SU-DHL-6 (cell line): ENCODE measurements around the gene CES4A.

Experiments used
- H2AFZ ChIP-seq: fragments of 200-600 bp; sonication (generic); 2 replicates; pipeline ENCODE4 v1.6.1; 2014; ENCODE audit warnings: low read depth, mild to moderate bottlenecking, moderate library complexity, mixed read lengths, antibody characterized with exemption, low read length; ENCODE audit not compliant: severe bottlenecking
- H3F3A ChIP-seq: fragments of 200-600 bp; shearing (Covaris generic); 2 replicates; pipeline ENCODE4 v1.6.0; 2016; ENCODE audit warnings: antibody characterized with exemption, mild to moderate bottlenecking; ENCODE audit not compliant: insufficient read depth
- H3K27ac ChIP-seq: fragments of 200-600 bp; sonication (generic); 2 replicates; pipeline ENCODE4 v1.5.1; 2016; ENCODE audit warnings: low read depth, mild to moderate bottlenecking, low read length, moderate library complexity, mixed read lengths
- H3K27me3 ChIP-seq: fragments of 200-600 bp; sonication (generic), shearing (Covaris generic); 2 replicates; pipeline ENCODE4 v1.6.0; 2014; ENCODE audit warnings: mild to moderate bottlenecking, low read length
- H3K36me3 ChIP-seq: fragments of 200-600 bp; sonication (generic); 2 replicates; pipeline ENCODE4 v1.6.1; 2014; ENCODE audit warnings: mild to moderate bottlenecking, low read length, mixed read lengths
- H3K4me2 ChIP-seq: fragments of 300-600, 200-600 bp; shearing (Covaris generic), sonication (generic); 2 replicates; pipeline ENCODE4 v1.6.0; 2014; ENCODE audit warnings: low read length, low read depth, mild to moderate bottlenecking; ENCODE audit not compliant: poor library complexity, severe bottlenecking
- H3K4me3 ChIP-seq: fragments of 200-600 bp; sonication (generic); 2 replicates; pipeline ENCODE4 v1.5.1; 2014; ENCODE audit warnings: antibody characterized with exemption, low read length, mild to moderate bottlenecking, mixed read lengths; ENCODE audit not compliant: insufficient read depth, poor library complexity, severe bottlenecking
- H3K79me2 ChIP-seq: fragments of 200-600 bp; sonication (generic); 2 replicates; pipeline ENCODE4 v1.6.1; 2014; ENCODE audit warnings: mild to moderate bottlenecking, low read length, moderate library complexity; ENCODE audit not compliant: insufficient read depth
- H3K9ac ChIP-seq: fragments of 200-600 bp; sonication (generic); 2 replicates; pipeline ENCODE4 v1.7.0; 2014; ENCODE audit warnings: mild to moderate bottlenecking, low read length
- H3K9me2 ChIP-seq: fragments of 200-600 bp; sonication (generic); replicated peaks from 2 replicates; pipeline ENCODE4 v1.6.1; 2014; ENCODE audit warnings: low read length; ENCODE audit not compliant: insufficient read depth
- H3K9me3 ChIP-seq: fragments of 200-600 bp; sonication (generic); 2 replicates; pipeline ENCODE4 v1.6.1; 2014; ENCODE audit warnings: low read length, mixed read lengths; ENCODE audit not compliant: insufficient read depth
- H4K20me1 ChIP-seq: fragments of 200-600 bp; sonication (generic); 2 replicates; pipeline ENCODE4 v1.6.1; 2014; ENCODE audit warnings: low read depth, mild to moderate bottlenecking, antibody characterized with exemption, low read length, moderate library complexity, mixed read lengths
- CTCF ChIP-seq: fragments of 200-600 bp; sonication (generic); IDR thresholded peaks from one replicate; pipeline ENCODE4 v1.5.1; 2017; ENCODE audit warnings: antibody characterized with exemption, mild to moderate bottlenecking, low read length, moderate library complexity; ENCODE audit not compliant: insufficient read depth, poor library complexity, severe bottlenecking
- EZH2phosphoT487 ChIP-seq: fragments of 200-600 bp; sonication (generic), shearing (Covaris generic); conservative IDR thresholded peaks from 2 replicates; pipeline ENCODE4 v1.6.1; 2018; ENCODE audit warnings: mild to moderate bottlenecking, antibody characterized with exemption, low read length, moderate library complexity, mixed read lengths

The CES4A gene

GRCh38 chr16:66945939-66946338 lies 42.5 kb upstream of the CES4A start:
- TF ChIP-seq EZH2phosphoT487 (no peak), CTCF (no peak)
- no peaks in the 10 kb centered on the region for H3K79me2 ChIP-seq
- no peak overlapping the region for H2AFZ ChIP-seq
- H3K4me2 ChIP-seq = no peak overlapping the region
- no peaks in the 10 kb centered on the region for H3K36me3 ChIP-seq
- H3K27me3 ChIP-seq = no peaks in the 10 kb centered on the region
- H3K9ac ChIP-seq = no peak overlapping the region
- no peaks in the 10 kb centered on the region for H3K9me2 ChIP-seq
- no peak overlapping the region for H3K4me3 ChIP-seq
- no peak overlapping the region for H3K27ac ChIP-seq
- H3K9me3 ChIP-seq = no peaks in the 10 kb centered on the region
- no peaks in the 10 kb centered on the region for H4K20me1 ChIP-seq
- no peaks in the 10 kb centered on the region for H3F3A ChIP-seq

GRCh38 chr16:66946541-66946940 lies 41.8 kb upstream of the CES4A start:
- no peak overlapping the region for H3K4me3 ChIP-seq
- TF ChIP-seq EZH2phosphoT487 = no peak
- no peak for TF ChIP-seq CTCF
- no peak overlapping the region for H3K4me2 ChIP-seq
- H3K9me3 ChIP-seq = no peaks in the 10 kb centered on the region
- H3F3A ChIP-seq = no peaks in the 10 kb centered on the region
- no peak overlapping the region for H2AFZ ChIP-seq
- no peaks in the 10 kb centered on the region for H3K36me3 ChIP-seq
- H3K27ac ChIP-seq = no peak overlapping the region
- no peaks in the 10 kb centered on the region for H3K27me3 ChIP-seq
- H3K9ac ChIP-seq = no peak overlapping the region
- H3K9me2 ChIP-seq = no peaks in the 10 kb centered on the region
- no peaks in the 10 kb centered on the region for H4K20me1 ChIP-seq
- no peaks in the 10 kb centered on the region for H3K79me2 ChIP-seq

DNA sequence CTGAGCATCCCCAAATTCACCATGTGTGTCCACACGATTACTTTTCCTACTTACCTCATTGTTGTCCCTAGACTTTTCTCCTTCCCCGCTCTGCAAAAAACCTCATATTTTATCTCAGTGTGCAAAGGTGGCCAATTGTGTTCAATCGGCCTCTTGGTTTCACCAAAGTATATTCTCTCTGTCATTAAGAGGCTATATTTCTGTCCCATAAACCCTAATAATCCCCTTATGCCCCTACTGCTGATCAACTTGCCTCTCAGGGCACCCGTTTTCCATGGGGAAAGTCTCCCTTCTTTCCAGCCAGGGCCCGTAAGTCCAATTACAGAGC lies 41.5 kb upstream of the CES4A start:
- H3K79me2 ChIP-seq = no peaks in the 10 kb centered on the region

More for the DNA sequence above, 41.5 kb upstream of the CES4A start:
- H3K4me2 ChIP-seq = no peak overlapping the region
- H3K4me3 ChIP-seq = no peak overlapping the region
- H2AFZ ChIP-seq = no peak overlapping the region
- H3F3A ChIP-seq = no peaks in the 10 kb centered on the region
- no peaks in the 10 kb centered on the region for H3K36me3 ChIP-seq
- H4K20me1 ChIP-seq = no peaks in the 10 kb centered on the region
- TF ChIP-seq EZH2phosphoT487 (no peak), CTCF (no peak)
- H3K9ac ChIP-seq = no peak overlapping the region
- H3K27ac ChIP-seq = no peak overlapping the region
- no peaks in the 10 kb centered on the region for H3K9me3 ChIP-seq
- no peaks in the 10 kb centered on the region for H3K27me3 ChIP-seq
- no peaks in the 10 kb centered on the region for H3K9me2 ChIP-seq
